ENCODE measurements around the gene PSMD13. TPM values are rescaled to one million over a fixed set of nuclear protein-coding genes. Genes with fewer than 3 reads are reported as not detected.

The PSMD13 gene
- polyA plus RNA-seq, 1 donor (not counting 4 experiments of a cell fraction or from before 2014, with no cell fraction given), result 184 TPM

GRCh38 chr11:252666-253065 lies 15.9 kb downstream of the PSMD13 start:
- H3K9ac ChIP-seq (ENCODE audit: control insufficient read depth, extremely low read depth, insufficient read depth, low read length), result no peak overlapping the region
- H3K4me1 ChIP-seq (ENCODE audit: control insufficient read depth, extremely low read depth, insufficient read depth, low read length), result no peaks in the 10 kb centered on the region
- H3K27me3 ChIP-seq (ENCODE audit: control insufficient read depth, extremely low read depth, insufficient read depth, low read length), result no peaks in the 10 kb centered on the region
- TF ChIP-seq CTCF (optimal IDR thresholded peaks at IDR 0.05 in 1 of 3, IDR thresholded peaks at IDR 0.05 in 1 of 3, conservative IDR thresholded peaks at IDR 0.05 in 1 of 3; ENCODE audit: extremely low read depth in 1 of 3, insufficient read depth in 2 of 3, low read length in 3 of 3) (no peak), EZH2 (IDR thresholded peaks at IDR 0.05; ENCODE audit: low read length) (no peak)
- H3K9me1 ChIP-seq (ENCODE audit: control insufficient read depth, extremely low read depth, insufficient read depth, low read length), result no peaks in the 10 kb centered on the region
- H3K4me3 ChIP-seq (ENCODE audit: control insufficient read depth in 2 of 3, extremely low read depth in 1 of 3, insufficient read depth in 2 of 3, low read depth in 1 of 3, low read length in 3 of 3), result no peak overlapping the region
- H4K20me1 ChIP-seq (ENCODE audit: control insufficient read depth, extremely low read depth, insufficient read depth, low read length), result no peaks in the 10 kb centered on the region
- FAIRE-seq (no peak), DNase-seq (ENCODE audit: low read depth, low spot score) (no peak)
- H3K27ac ChIP-seq (ENCODE audit: control insufficient read depth, insufficient read depth, low read length), result no peak overlapping the region
- H2AFZ ChIP-seq (ENCODE audit: control insufficient read depth, low read length), result no peak overlapping the region
- H3K36me3 ChIP-seq (ENCODE audit: control insufficient read depth in 2 of 2, extremely low read depth in 1 of 2, insufficient read depth in 2 of 2, low read length in 2 of 2), result peaks cover 28 to 36% of the 10 kb centered on the region in 2 experiments
- dilution Hi-C loops (cut with MboI; ENCODE audit: extremely low pct_ligation_motif_present, low sequenced_read_pairs), result no loop called here
- no peak overlapping the region for H3K4me2 ChIP-seq (ENCODE audit: control insufficient read depth, extremely low read depth, insufficient read depth, low read depth, low read length)
- no peaks in the 10 kb centered on the region for H3K79me2 ChIP-seq (ENCODE audit: control insufficient read depth, insufficient read depth, low read length)
- H3K9me3 ChIP-seq (ENCODE audit: control insufficient read depth, low read depth, low read length), result no peaks in the 10 kb centered on the region

DNA sequence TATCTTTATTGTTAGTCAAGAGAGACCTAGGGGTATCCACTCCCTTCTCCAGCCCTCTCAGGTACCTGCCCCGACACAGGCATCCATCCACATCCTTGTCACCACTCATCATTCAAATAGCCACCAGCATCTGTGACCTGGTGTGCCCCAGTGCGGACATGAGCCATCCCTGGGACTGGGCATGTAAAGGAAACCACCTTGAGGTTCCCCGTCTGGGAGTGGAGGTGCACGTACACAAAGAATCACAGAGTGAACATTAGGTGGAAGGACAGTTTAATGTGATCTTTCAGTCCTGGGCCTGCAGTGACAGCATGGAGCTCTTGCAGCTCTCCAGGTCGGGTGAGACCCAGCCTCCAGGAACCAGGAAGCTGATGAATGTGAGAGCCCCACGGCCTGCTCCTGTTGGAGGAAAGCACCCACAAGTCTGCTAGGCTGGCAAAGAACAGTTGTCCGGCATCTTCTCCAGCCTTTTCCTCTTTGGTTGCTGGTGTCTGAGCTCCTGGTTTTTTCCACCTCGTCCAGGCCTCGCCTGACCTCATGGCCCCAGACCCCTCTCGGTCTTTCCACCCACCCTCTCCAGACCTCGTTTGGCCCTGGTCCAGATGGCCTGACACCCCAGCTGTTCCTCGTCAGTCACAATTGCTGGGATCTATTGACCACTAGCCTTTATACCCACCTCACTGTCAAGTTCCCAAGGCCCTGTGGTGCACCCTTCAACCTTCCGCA lies 16.5 kb downstream of the PSMD13 start:
- Histone ChIP-seq H2AFZ (ENCODE audit: control insufficient read depth, low read length) (no peak overlapping the region), H3K79me2 (ENCODE audit: control insufficient read depth, insufficient read depth, low read length) (no peaks in the 10 kb centered on the region), H3K27ac (ENCODE audit: control insufficient read depth, insufficient read depth, low read length) (no peak overlapping the region), H3K36me3 (ENCODE audit: control insufficient read depth in 2 of 2, extremely low read depth in 1 of 2, insufficient read depth in 2 of 2, low read length in 2 of 2) (peaks cover 28 to 32% of the 10 kb centered on the region in 2 experiments), H3K4me1 (ENCODE audit: control insufficient read depth, extremely low read depth, insufficient read depth, low read length) (no peaks in the 10 kb centered on the region), H3K4me3 (ENCODE audit: control insufficient read depth in 2 of 3, extremely low read depth in 1 of 3, insufficient read depth in 2 of 3, low read depth in 1 of 3, low read length in 3 of 3) (no peak overlapping the region), H3K9me1 (ENCODE audit: control insufficient read depth, extremely low read depth, insufficient read depth, low read length) (no peaks in the 10 kb centered on the region), H3K27me3 (ENCODE audit: control insufficient read depth, extremely low read depth, insufficient read depth, low read length) (no peaks in the 10 kb centered on the region), H4K20me1 (ENCODE audit: control insufficient read depth, extremely low read depth, insufficient read depth, low read length) (no peaks in the 10 kb centered on the region), H3K9ac (ENCODE audit: control insufficient read depth, extremely low read depth, insufficient read depth, low read length) (no peak overlapping the region), H3K4me2 (ENCODE audit: control insufficient read depth, extremely low read depth, insufficient read depth, low read depth, low read length) (no peak overlapping the region), H3K9me3 (ENCODE audit: control insufficient read depth, low read depth, low read length) (no peaks in the 10 kb centered on the region)
- FAIRE-seq (no peak), DNase-seq (ENCODE audit: low read depth, low spot score) (no peak)
- dilution Hi-C loops (cut with MboI; ENCODE audit: extremely low pct_ligation_motif_present, low sequenced_read_pairs), result no loop called here
- TF ChIP-seq CTCF (optimal IDR thresholded peaks at IDR 0.05 in 1 of 3, IDR thresholded peaks at IDR 0.05 in 1 of 3, conservative IDR thresholded peaks at IDR 0.05 in 1 of 3; ENCODE audit: extremely low read depth in 1 of 3, insufficient read depth in 2 of 3, low read length in 3 of 3), result no peak
- no peak for TF ChIP-seq EZH2 (IDR thresholded peaks at IDR 0.05; ENCODE audit: low read length)

Measured in keratinocyte (primary cell).